Measurements from ENCODE around the gene NRXN3.

Gene NRXN3

GRCh38 chr14:79419571-79420327 is 1249.6 kb downstream of the NRXN3 start:
- peak; percentile 16 for DNase-seq (ENCODE audit: low spot score)

GRCh38 chr14:79420725-79421124 is 1250.6 kb downstream of the NRXN3 start:
- no peak for DNase-seq (ENCODE audit: low spot score)

GRCh38 chr14:79421811-79422210 is 1251.6 kb downstream of the NRXN3 start:
- DNase-seq (ENCODE audit: low spot score): no peak

GRCh38 chr14:79424462-79424861 is 1254.3 kb downstream of the NRXN3 start:
- DNase-seq (ENCODE audit: low spot score): no peak

GRCh38 chr14:79426103-79426755 is 1256.1 kb downstream of the NRXN3 start:
- peak; percentile 4 for DNase-seq (ENCODE audit: low spot score)

- no peak for DNase-seq (ENCODE audit: low spot score)
Measured at GRCh38 chr14:79432640-79433039, 1262.5 kb downstream of the NRXN3 start.

- no peak for DNase-seq (ENCODE audit: low spot score)
Measured at GRCh38 chr14:79436335-79436734, 1266.2 kb downstream of the NRXN3 start.

GRCh38 chr14:79437951-79438350 is 1267.8 kb downstream of the NRXN3 start:
- no peak for DNase-seq (ENCODE audit: low spot score)

- no peak for DNase-seq (ENCODE audit: low spot score)
Measured at GRCh38 chr14:79438696-79439342, 1268.6 kb downstream of the NRXN3 start.

- DNase-seq (ENCODE audit: low spot score): no peak
Measured at GRCh38 chr14:79442786-79443185, 1272.6 kb downstream of the NRXN3 start.

GRCh38 chr14:79443602-79444001 is 1273.4 kb downstream of the NRXN3 start:
- DNase-seq (ENCODE audit: low spot score): no peak

GRCh38 chr14:79448960-79449359 is 1278.8 kb downstream of the NRXN3 start:
- no peak for DNase-seq (ENCODE audit: low spot score)

- DNase-seq (ENCODE audit: low spot score): no peak
Measured at GRCh38 chr14:79451601-79452000, 1281.4 kb downstream of the NRXN3 start.

- DNase-seq (ENCODE audit: low spot score): no peak
Measured at GRCh38 chr14:79453276-79453675, 1283.1 kb downstream of the NRXN3 start.

GRCh38 chr14:79464468-79464867 is 1294.3 kb downstream of the NRXN3 start:
- DNase-seq (ENCODE audit: low spot score): no peak

- no peak for DNase-seq (ENCODE audit: low spot score)
Measured at GRCh38 chr14:79465651-79466050, 1295.5 kb downstream of the NRXN3 start.

- DNase-seq (ENCODE audit: low spot score): no peak
Measured at GRCh38 chr14:79466938-79467527, 1296.9 kb downstream of the NRXN3 start.

GRCh38 chr14:79467835-79468234 is 1297.7 kb downstream of the NRXN3 start:
- no peak for DNase-seq (ENCODE audit: low spot score)

- DNase-seq (ENCODE audit: low spot score): no peak
Measured at GRCh38 chr14:79468486-79468885, 1298.3 kb downstream of the NRXN3 start.

- DNase-seq (ENCODE audit: low spot score): no peak
Measured at GRCh38 chr14:79473651-79474050, 1303.5 kb downstream of the NRXN3 start.

- no peak for DNase-seq (ENCODE audit: low spot score)
Measured at GRCh38 chr14:79475887-79476532, 1305.8 kb downstream of the NRXN3 start.

GRCh38 chr14:79476552-79476951 is 1306.4 kb downstream of the NRXN3 start:
- no peak for DNase-seq (ENCODE audit: low spot score)
